ENCODE results near the gene CNTNAP5.

CNTNAP5 gene

GRCh38 chr2:124328397-124328796 is 303.3 kb downstream of the CNTNAP5 start:
- no peak for TF ChIP-seq CTCF (conservative IDR thresholded peaks at IDR 0.05; ENCODE audit: low read depth, low read length)

DNA sequence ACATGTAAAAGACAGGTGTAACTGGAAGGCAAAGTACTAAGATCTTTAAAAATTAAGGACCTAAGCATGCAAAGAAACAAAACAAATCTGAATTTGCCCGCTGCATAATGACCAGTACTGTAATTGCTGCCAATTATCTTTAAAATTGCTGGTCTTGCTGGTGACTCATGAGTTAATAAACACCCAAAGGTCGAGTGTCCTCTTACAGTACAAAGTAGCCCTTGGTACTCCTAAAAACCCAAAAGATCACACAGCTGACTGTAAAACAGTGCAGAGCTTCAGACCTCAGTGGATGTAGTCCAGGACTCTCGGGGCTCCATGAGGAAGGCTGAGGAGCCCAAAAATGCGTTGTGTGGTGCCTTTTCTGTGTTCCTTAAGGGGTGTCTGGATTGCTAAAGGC is 308.7 kb downstream of the CNTNAP5 start:
- TF ChIP-seq CTCF (conservative IDR thresholded peaks at IDR 0.05; ENCODE audit: low read depth, low read length), result no peak
- no peak for DNase-seq (ENCODE audit: low read depth)

More at GRCh38 chr2:124328397-124328796, 303.3 kb downstream of the CNTNAP5 start:
- H3K4me3 ChIP-seq (ENCODE audit: low read length), result no peak overlapping the region
- DNase-seq (ENCODE audit: low read depth), result no peak

GRCh38 chr2:124335058-124335457 is 310.0 kb downstream of the CNTNAP5 start:
- no peak for DNase-seq (ENCODE audit: low read depth)
- no peak for TF ChIP-seq CTCF (conservative IDR thresholded peaks at IDR 0.05; ENCODE audit: low read depth, low read length)
- H3K4me3 ChIP-seq (ENCODE audit: low read length), result no peak overlapping the region

More for the DNA sequence above, 308.7 kb downstream of the CNTNAP5 start:
- H3K4me3 ChIP-seq (ENCODE audit: low read length), result no peak overlapping the region

GRCh38 chr2:124339709-124340108 is 314.6 kb downstream of the CNTNAP5 start:
- no peak overlapping the region for H3K4me3 ChIP-seq (ENCODE audit: low read length)
- no peak for TF ChIP-seq CTCF (conservative IDR thresholded peaks at IDR 0.05; ENCODE audit: low read depth, low read length)
- peak; percentile 55 for DNase-seq (ENCODE audit: low read depth)

DNA sequence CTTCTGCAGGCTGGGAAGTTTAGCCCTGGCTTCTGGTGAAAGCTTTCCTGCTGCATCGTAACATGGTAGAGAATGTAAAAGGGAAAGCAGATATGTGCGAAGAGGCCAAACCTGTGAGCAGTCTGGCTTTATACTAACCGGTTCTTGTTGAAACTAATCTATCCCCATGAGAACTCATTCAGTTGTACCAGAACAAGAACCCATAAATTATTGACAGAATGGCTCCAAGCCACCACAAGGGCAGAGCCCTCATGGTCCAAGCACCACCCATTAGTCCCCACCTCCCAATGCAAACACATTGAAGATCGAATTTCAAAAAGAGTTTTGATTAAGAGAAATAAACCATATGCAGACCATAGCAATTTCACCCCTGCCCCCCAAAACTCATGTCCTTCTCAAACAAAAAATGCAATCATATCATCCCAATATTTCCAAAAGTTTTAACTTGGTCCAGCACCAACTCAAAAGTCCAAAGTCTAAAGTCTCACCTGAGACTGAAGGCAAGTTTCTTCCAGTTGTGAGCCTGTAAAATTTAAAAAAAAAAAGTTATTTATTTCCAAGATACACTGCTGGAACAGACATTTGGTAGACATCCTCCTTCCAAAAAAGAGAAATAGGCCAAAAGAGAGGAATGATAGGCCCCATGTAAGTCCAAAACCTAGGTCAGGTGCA is 318.9 kb downstream of the CNTNAP5 start:
- no peak for TF ChIP-seq CTCF (conservative IDR thresholded peaks at IDR 0.05; ENCODE audit: low read depth, low read length)
- no peak for DNase-seq (ENCODE audit: low read depth)

GRCh38 chr2:124347209-124347608 is 322.1 kb downstream of the CNTNAP5 start:
- no peak for TF ChIP-seq CTCF (conservative IDR thresholded peaks at IDR 0.05; ENCODE audit: low read depth, low read length)
- H3K4me3 ChIP-seq (ENCODE audit: low read length), result no peak overlapping the region
- DNase-seq (ENCODE audit: low read depth), result no peak

More for the DNA sequence above, 318.9 kb downstream of the CNTNAP5 start:
- no peak overlapping the region for H3K4me3 ChIP-seq (ENCODE audit: low read length)

GRCh38 chr2:124353656-124354055 is 328.6 kb downstream of the CNTNAP5 start:
- no peak for TF ChIP-seq CTCF (conservative IDR thresholded peaks at IDR 0.05; ENCODE audit: low read depth, low read length)
- no peak for DNase-seq (ENCODE audit: low read depth)
- no peak overlapping the region for H3K4me3 ChIP-seq (ENCODE audit: low read length)
